ENCODE measurements around the gene DGKI.

- TF ChIP-seq GATA2 (IDR thresholded peaks at IDR 0.05; ENCODE audit: low read depth, low read length): no peak
- no peak for TF ChIP-seq GATA3 (IDR thresholded peaks at IDR 0.05; ENCODE audit: low read depth, low read length)
These were observed 128.9 kb downstream of the DGKI start for GRCh38 chr7:137717811-137718271.

All from SH-SY5Y (cell line).